ENCODE measurements around the gene C14orf93. TPM values are rescaled to one million over a fixed set of nuclear protein-coding genes. Genes with fewer than 3 reads are reported as not detected.

C14orf93 gene
- total and polyA plus RNA-seq, 9 of the 15 experiments (the other 6 are each of a cell fraction or from before 2014, with no cell fraction given), result 2.2 to 22.4 (median 16.1) TPM

- no peak for ATAC-seq
- H3K9ac ChIP-seq (ENCODE audit: insufficient read depth in 1 of 2, low read depth in 2 of 2, low read length in 2 of 2), result no peak overlapping the region
- POLR2A ChIA-PET, result interaction anchor here (0.7 to 2.0 kb wide), 3 partner anchors 15 to 84 kb away, joined by 3 to 12 read pairs (median 3); no protein-coding TSS in a partner anchor
- no peaks in the 10 kb centered on the region for H3K9me1 ChIP-seq (ENCODE audit: control insufficient read depth, insufficient read depth, low read length)
- TF ChIP-seq, protein P1, sequence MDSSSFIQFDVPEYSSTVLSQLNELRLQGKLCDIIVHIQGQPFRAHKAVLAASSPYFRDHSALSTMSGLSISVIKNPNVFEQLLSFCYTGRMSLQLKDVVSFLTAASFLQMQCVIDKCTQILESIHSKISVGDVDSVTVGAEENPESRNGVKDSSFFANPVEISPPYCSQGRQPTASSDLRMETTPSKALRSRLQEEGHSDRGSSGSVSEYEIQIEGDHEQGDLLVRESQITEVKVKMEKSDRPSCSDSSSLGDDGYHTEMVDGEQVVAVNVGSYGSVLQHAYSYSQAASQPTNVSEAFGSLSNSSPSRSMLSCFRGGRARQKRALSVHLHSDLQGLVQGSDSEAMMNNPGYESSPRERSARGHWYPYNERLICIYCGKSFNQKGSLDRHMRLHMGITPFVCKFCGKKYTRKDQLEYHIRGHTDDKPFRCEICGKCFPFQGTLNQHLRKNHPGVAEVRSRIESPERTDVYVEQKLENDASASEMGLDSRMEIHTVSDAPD (CRISPR knock-in tag; IDR thresholded peaks at IDR 0.05), result no peak
- TF ChIP-seq SUPT5H (IDR thresholded peaks at IDR 0.05), result 0 out of 2 replicates have a peak, but pooled peaks have one; percentile 4
- no peak for DNase-seq (ENCODE audit: extremely low read depth in 1 of 4, low spot score in 3 of 4)
- peaks cover 77% of the 10 kb centered on the region for H3K36me3 ChIP-seq (ENCODE audit: control insufficient read depth, insufficient read depth, low read length)
- no peaks in the 10 kb centered on the region for H3K9me3 ChIP-seq (replicated peaks; ENCODE audit: control insufficient read depth, insufficient read depth, low read depth, low read length)
- no peak overlapping the region for H2AFZ ChIP-seq (ENCODE audit: low read depth, low read length)
- intact Hi-C loops (cut with micrococcal nuclease), result no loop called here
- H3K27ac ChIP-seq (ENCODE audit: extremely low read depth, low read depth, low read length), result no peak overlapping the region
- peaks cover 41% of the 10 kb centered on the region for H3K79me2 ChIP-seq (ENCODE audit: control insufficient read depth, insufficient read depth, low read length)
- no TSS peak for BruUV-seq (replicated peaks)
- peaks cover 8 to 17% of the 10 kb centered on the region in 2 experiments; a peak in 4 of 5 replicates for H3K4me1 ChIP-seq (replicated peaks in 1 of 2; ENCODE audit: control insufficient read depth in 2 of 2, insufficient read depth in 2 of 2, low read length in 2 of 2)
- CTCF ChIA-PET (ENCODE audit: low intra/inter-chr PET ratio), result no interaction called here
- H3K27me3 ChIP-seq (ENCODE audit: control insufficient read depth in 2 of 2, insufficient read depth in 2 of 2, low read length in 2 of 2), result no peaks in the 10 kb centered on the region
- peaks cover 7% of the 10 kb centered on the region; the same call in 1 of the 2 replicates for H4K20me1 ChIP-seq (replicated peaks; ENCODE audit: control insufficient read depth, insufficient read depth, low read length)
- FAIRE-seq, result no peak
- no peak overlapping the region for H3K4me3 ChIP-seq
- H3K4me2 ChIP-seq (ENCODE audit: insufficient read depth, low read length), result no peak overlapping the region
- WGBS (ENCODE audit: insufficient coverage, low coverage, missing lambda C conversion rate), result 97% methylated on average over 2 of the region's 2 CpGs
- in situ Hi-C loops (cut with MboI), result no loop called here
Observed at GRCh38 chr14:23028799-23029198, 18.9 kb upstream of the C14orf93 start.
